K562 (cell line): ENCODE data around the gene SC5D. TPM values are rescaled to one million over a fixed set of nuclear protein-coding genes. Genes with fewer than 3 reads are reported as not detected.
A peak's percentile ranks its signal among the peaks of the same experiment; 100 is the strongest.

Experiments
- ATF3 ChIP-seq, 2 experiments: fragments of 450-650 bp in 1 of 2; sonication (generic) in 1 of 2; formaldehyde crosslinking in 1 of 2; IDR thresholded peaks in 1 of 2; conservative IDR thresholded peaks in 1 of 2; 2 replicates each; pipeline versions ENCODE4 v1.6.1 to v1.8.1; 2016 to 2023; ENCODE audit warnings: mild to moderate bottlenecking in 2 of 2, moderate library complexity in 2 of 2, inconsistent platforms in 1 of 2, missing genetic modification reagents in 1 of 2
- ATF7 ChIP-seq: fragments of 450-650 bp; IDR thresholded peaks from 2 replicates; pipeline ENCODE4 v1.7.1; 2014; ENCODE audit warnings: mild to moderate bottlenecking, moderate library complexity
- BCOR ChIP-seq: fragments of 450-650 bp; IDR thresholded peaks from 2 replicates; pipeline ENCODE4 v1.6.1; 2016
- CBX1 ChIP-seq: sonication (generic); IDR thresholded peaks from 2 replicates; pipeline ENCODE4 v1.6.1; 2016; ENCODE audit warnings: antibody characterized with exemption, low read depth, mild to moderate bottlenecking
- CC2D1A ChIP-seq: fragments of 450-650 bp; IDR thresholded peaks from 2 replicates; pipeline ENCODE4 v1.6.1; 2017; ENCODE audit warnings: mild to moderate bottlenecking
- DNMT1 ChIP-seq: fragments of 450-650 bp; IDR thresholded peaks from 2 replicates; pipeline ENCODE4 v1.6.1; 2016; ENCODE audit warnings: antibody characterized with exemption, mild to moderate bottlenecking
- ETV1 ChIP-seq: fragments of 450-650 bp; conservative IDR thresholded peaks from 2 replicates; pipeline ENCODE4 v1.6.1; 2016; ENCODE audit warnings: missing genetic modification characterization, control low read depth, low read depth, missing compliant biosample characterization
- FOXM1 ChIP-seq, 2 experiments: fragments of 450-650 bp in 1 of 2; sonication (generic) in 1 of 2; formaldehyde crosslinking in 1 of 2; IDR thresholded peaks; 2 replicates each; pipeline versions ENCODE4 v1.6.1 to v1.9.0; 2017 to 2022; ENCODE audit warnings: low read depth in 2 of 2, mild to moderate bottlenecking in 2 of 2, missing genetic modification reagents in 1 of 2, moderate library complexity in 1 of 2
- GABPB1 ChIP-seq: sonication (generic); formaldehyde crosslinking; IDR thresholded peaks from 2 replicates; pipeline ENCODE4 v1.8.0; 2022; ENCODE audit warnings: mild to moderate bottlenecking, missing genetic modification reagents
- GABPB2 ChIP-seq: fragments of 250-450 bp; sonication (Bioruptor Pico); conservative IDR thresholded peaks from 2 replicates; pipeline ENCODE4 v1.5.1; 2021; ENCODE audit warnings: mild to moderate bottlenecking
- HDAC2 ChIP-seq: fragments of 450-650 bp; IDR thresholded peaks from 2 replicates; pipeline ENCODE4 v1.6.1; 2016; ENCODE audit warnings: mild to moderate bottlenecking
- LEF1 ChIP-seq: fragments of 450-650 bp; IDR thresholded peaks from 2 replicates; pipeline ENCODE4 v1.6.1; 2016; ENCODE audit warnings: mild to moderate bottlenecking
- NONO ChIP-seq, 2 experiments: fragments of 200-400 bp in 1 of 2; fragments of 450-650 bp in 1 of 2; formaldehyde crosslinking in 1 of 2; IDR thresholded peaks; 2 replicates each; pipeline ENCODE4 v1.6.1; 2017; ENCODE audit warnings: low read depth in 2 of 2, mild to moderate bottlenecking in 2 of 2, moderate library complexity in 2 of 2, low read length in 1 of 2
- SMAD3 ChIP-seq: fragments of 450-650 bp; formaldehyde crosslinking; conservative IDR thresholded peaks from 2 replicates; pipeline ENCODE4 v1.4.0; 2020; ENCODE audit warnings: mild to moderate bottlenecking
- SMARCA5 ChIP-seq: fragments of 450-650 bp; IDR thresholded peaks from 2 replicates; pipeline ENCODE4 v1.6.1; 2016
- SMARCE1 ChIP-seq: fragments of 450-650 bp; IDR thresholded peaks from 2 replicates; pipeline ENCODE4 v1.7.1; 2016; ENCODE audit warnings: mild to moderate bottlenecking
- SREBF2 ChIP-seq: sonication (generic); formaldehyde crosslinking; IDR thresholded peaks from 2 replicates; pipeline ENCODE4 v1.4.0; 2020; ENCODE audit warnings: mild to moderate bottlenecking, missing genetic modification reagents
- TAF9B ChIP-seq: fragments of 450-650 bp; IDR thresholded peaks from 2 replicates; pipeline ENCODE4 v1.6.1; 2018; ENCODE audit warnings: mild to moderate bottlenecking; ENCODE audit not compliant: partially characterized antibody
- TSHZ1 ChIP-seq: fragments of 250-450 bp; sonication (Bioruptor Pico); IDR thresholded peaks from 2 replicates; pipeline ENCODE4 v1.4.0; 2020; ENCODE audit warnings: mild to moderate bottlenecking, moderate library complexity
- VEZF1 ChIP-seq: fragments of 200-800 bp; sonication (Bioruptor generic); IDR thresholded peaks from 2 replicates; pipeline ENCODE4 v1.6.1; 2017; ENCODE audit warnings: missing genetic modification characterization, missing compliant biosample characterization
- ZNF165 ChIP-seq: fragments of 250-450 bp; sonication (Bioruptor Pico); IDR thresholded peaks from 2 replicates; pipeline ENCODE4 v1.4.0; 2020; ENCODE audit warnings: borderline replicate concordance
- ZNF197 ChIP-seq: fragments of 200-800 bp; sonication (Bioruptor generic); IDR thresholded peaks from 2 replicates; pipeline ENCODE4 v1.6.1; 2016; ENCODE audit warnings: low read depth, missing genetic modification characterization, missing compliant biosample characterization
- ZNF695 ChIP-seq: fragments of 450-650 bp; formaldehyde crosslinking; IDR thresholded peaks from 2 replicates; pipeline ENCODE4 v1.4.0; 2020; ENCODE audit warnings: mild to moderate bottlenecking, moderate library complexity
- polyA plus RNA-seq, 8 experiments: library from polyadenylated mRNA; depleted of rRNA in 4 of 8; stranded (reverse) in 5 of 8; unstranded in 3 of 8; fragments of >200 nt; fragmentation: Nextera tagmentation in 2 of 8; fragmentation: Illumina TruSeq in 1 of 8; extraction: Ambion mirVana in 2 of 8; extraction: Trizol in 1 of 8; gene quantifications; 2 replicates each; pipeline versions ENCODE4 v1.2.1 to v1.2.3, GENCODE V29; 2011 to 2014; ENCODE audit warnings: inconsistent platforms in 1 of 8, missing spikeins in 1 of 8
- total RNA-seq, 7 experiments: library from RNA; depleted of rRNA in 6 of 7; stranded (reverse); fragments of >200 nt in 6 of 7; fragmentation: Illumina TruSeq in 2 of 7; extraction: Trizol in 2 of 7; gene quantifications; 2 replicates each; pipeline versions ENCODE4 v1.2.1 to v1.2.3, GENCODE V29; 2011 to 2021; ENCODE audit warnings: low replicate concordance in 1 of 7

SC5D gene
- total and polyA plus RNA-seq, 9 of the 15 experiments (the other 6 are each of a cell fraction or from before 2014, with no cell fraction given): 7.6 to 84.0 (median 17.4) TPM

- TF ChIP-seq VEZF1 (CRISPR knock-in tag) (peak; percentile 52), CC2D1A (peak; percentile 74; the same call in 1 of the 2 replicates), SMARCA5 (no peak), TAF9B (no peak), GABPB2 (no peak), SMARCE1 (peak; percentile 82), ZNF197 (CRISPR knock-in tag) (no peak), SREBF2 (no peak), SMAD3 (CRISPR knock-in tag) (peak; percentile 75), ETV1 (tag) (peak; percentile 98), ZNF695 (CRISPR knock-in tag) (no peak), HDAC2 (peak; percentile 93), GABPB1 (no peak), TSHZ1 (no peak), DNMT1 (no peak), CBX1 (no peak), ZNF165 (CRISPR knock-in tag) (no peak), ATF3 (IDR thresholded peaks at IDR 0.05) (peak; percentile 42; the same call in 1 of the 2 replicates), ATF3 (CRISPR knock-in tag; conservative IDR thresholded peaks at IDR 0.05) (no peak), LEF1 (peak; percentile 72; the same call in 1 of the 2 replicates), ATF7 (0 out of 2 replicates have a peak, but pooled peaks have one; percentile 35), NONO (IDR thresholded peaks at IDR 0.05; ENCODE audit: low read depth in 2 of 2, low read length in 1 of 2) (0 out of 4 replicates have a peak, but pooled peaks of 1 of the 2 experiments have one; percentile 27), BCOR (peak; percentile 87), FOXM1 (IDR thresholded peaks at IDR 0.05; ENCODE audit: low read depth) (peak; percentile 85), FOXM1 (CRISPR knock-in tag; IDR thresholded peaks at IDR 0.05; ENCODE audit: low read depth) (no peak)
Measured at GRCh38 chr11:121257289-121257688, 35.3 kb upstream of the SC5D start (continued).
